SU-DHL-6 (cell line): ENCODE measurements around the gene MYBPH.

ENCODE experiments used
- H2AFZ ChIP-seq: fragments of 200-600 bp; sonication (generic); 2 replicates; pipeline ENCODE4 v1.6.1; 2014; ENCODE audit warnings: low read depth, mild to moderate bottlenecking, moderate library complexity, mixed read lengths, antibody characterized with exemption, low read length; ENCODE audit not compliant: severe bottlenecking
- H3F3A ChIP-seq: fragments of 200-600 bp; shearing (Covaris generic); 2 replicates; pipeline ENCODE4 v1.6.0; 2016; ENCODE audit warnings: antibody characterized with exemption, mild to moderate bottlenecking; ENCODE audit not compliant: insufficient read depth
- H3K27ac ChIP-seq: fragments of 200-600 bp; sonication (generic); 2 replicates; pipeline ENCODE4 v1.5.1; 2016; ENCODE audit warnings: low read depth, mild to moderate bottlenecking, low read length, moderate library complexity, mixed read lengths
- H3K27me3 ChIP-seq: fragments of 200-600 bp; sonication (generic), shearing (Covaris generic); 2 replicates; pipeline ENCODE4 v1.6.0; 2014; ENCODE audit warnings: mild to moderate bottlenecking, low read length
- H3K36me3 ChIP-seq: fragments of 200-600 bp; sonication (generic); 2 replicates; pipeline ENCODE4 v1.6.1; 2014; ENCODE audit warnings: mild to moderate bottlenecking, low read length, mixed read lengths
- H3K4me2 ChIP-seq: fragments of 300-600, 200-600 bp; shearing (Covaris generic), sonication (generic); 2 replicates; pipeline ENCODE4 v1.6.0; 2014; ENCODE audit warnings: low read length, low read depth, mild to moderate bottlenecking; ENCODE audit not compliant: poor library complexity, severe bottlenecking
- H3K4me3 ChIP-seq: fragments of 200-600 bp; sonication (generic); 2 replicates; pipeline ENCODE4 v1.5.1; 2014; ENCODE audit warnings: antibody characterized with exemption, low read length, mild to moderate bottlenecking, mixed read lengths; ENCODE audit not compliant: insufficient read depth, poor library complexity, severe bottlenecking
- H3K79me2 ChIP-seq: fragments of 200-600 bp; sonication (generic); 2 replicates; pipeline ENCODE4 v1.6.1; 2014; ENCODE audit warnings: mild to moderate bottlenecking, low read length, moderate library complexity; ENCODE audit not compliant: insufficient read depth
- H3K9ac ChIP-seq: fragments of 200-600 bp; sonication (generic); 2 replicates; pipeline ENCODE4 v1.7.0; 2014; ENCODE audit warnings: mild to moderate bottlenecking, low read length
- H3K9me2 ChIP-seq: fragments of 200-600 bp; sonication (generic); replicated peaks from 2 replicates; pipeline ENCODE4 v1.6.1; 2014; ENCODE audit warnings: low read length; ENCODE audit not compliant: insufficient read depth
- H3K9me3 ChIP-seq: fragments of 200-600 bp; sonication (generic); 2 replicates; pipeline ENCODE4 v1.6.1; 2014; ENCODE audit warnings: low read length, mixed read lengths; ENCODE audit not compliant: insufficient read depth
- H4K20me1 ChIP-seq: fragments of 200-600 bp; sonication (generic); 2 replicates; pipeline ENCODE4 v1.6.1; 2014; ENCODE audit warnings: low read depth, mild to moderate bottlenecking, antibody characterized with exemption, low read length, moderate library complexity, mixed read lengths
- CTCF ChIP-seq: fragments of 200-600 bp; sonication (generic); IDR thresholded peaks from one replicate; pipeline ENCODE4 v1.5.1; 2017; ENCODE audit warnings: antibody characterized with exemption, mild to moderate bottlenecking, low read length, moderate library complexity; ENCODE audit not compliant: insufficient read depth, poor library complexity, severe bottlenecking
- EZH2phosphoT487 ChIP-seq: fragments of 200-600 bp; sonication (generic), shearing (Covaris generic); conservative IDR thresholded peaks from 2 replicates; pipeline ENCODE4 v1.6.1; 2018; ENCODE audit warnings: mild to moderate bottlenecking, antibody characterized with exemption, low read length, moderate library complexity, mixed read lengths

Gene MYBPH

GRCh38 chr1:203181586-203182386 is 6.2 kb upstream of the MYBPH start:
- no peak overlapping the region for H3K4me2 ChIP-seq

GRCh38 chr1:203180611-203181330 is 5.1 kb upstream of the MYBPH start:
- Histone ChIP-seq H3K4me3 (no peak overlapping the region), H3F3A (no peaks in the 10 kb centered on the region), H3K36me3 (no peaks in the 10 kb centered on the region), H3K9me2 (no peaks in the 10 kb centered on the region), H2AFZ (no peak overlapping the region), H4K20me1 (no peaks in the 10 kb centered on the region), H3K9ac (no peak overlapping the region), H3K4me2 (no peak overlapping the region), H3K79me2 (no peaks in the 10 kb centered on the region), H3K9me3 (no peaks in the 10 kb centered on the region), H3K27ac (no peak overlapping the region), H3K27me3 (no peaks in the 10 kb centered on the region)
- TF ChIP-seq EZH2phosphoT487 (no peak), CTCF (no peak)

More at GRCh38 chr1:203181586-203182386, 6.2 kb upstream of the MYBPH start:
- Histone ChIP-seq H3K4me3 (no peak overlapping the region), H3K79me2 (no peaks in the 10 kb centered on the region), H3K9me2 (no peaks in the 10 kb centered on the region), H3K36me3 (no peaks in the 10 kb centered on the region), H3K9ac (no peak overlapping the region), H2AFZ (no peak overlapping the region), H3F3A (no peaks in the 10 kb centered on the region), H3K27ac (no peak overlapping the region), H3K9me3 (no peaks in the 10 kb centered on the region), H3K27me3 (no peaks in the 10 kb centered on the region), H4K20me1 (no peaks in the 10 kb centered on the region)
- TF ChIP-seq CTCF (no peak), EZH2phosphoT487 (no peak)

- no peaks in the 10 kb centered on the region for H3K27me3 ChIP-seq
- no peak for TF ChIP-seq EZH2phosphoT487
- no peak for TF ChIP-seq CTCF
- no peaks in the 10 kb centered on the region for H3K9me3 ChIP-seq
- H3K79me2 ChIP-seq, result no peaks in the 10 kb centered on the region
- H4K20me1 ChIP-seq, result no peaks in the 10 kb centered on the region
- H3K9ac ChIP-seq, result no peak overlapping the region
- no peaks in the 10 kb centered on the region for H3K36me3 ChIP-seq
- no peak overlapping the region for H2AFZ ChIP-seq
- H3F3A ChIP-seq, result no peaks in the 10 kb centered on the region
- no peaks in the 10 kb centered on the region for H3K9me2 ChIP-seq
- H3K27ac ChIP-seq, result no peak overlapping the region
- no peak overlapping the region for H3K4me2 ChIP-seq
- no peak overlapping the region for H3K4me3 ChIP-seq
Measured at GRCh38 chr1:203179667-203180005, 4.0 kb upstream of the MYBPH start.
